Suppressor macrophage (primary cell): Measurements from ENCODE around the gene TEX22.

Source experiments
- DNase-seq, 4 experiments: peaks; one replicate each; pipeline ENCODE4 v3.0.0-alpha.2; 2020 to 2022

The TEX22 gene

DNA sequence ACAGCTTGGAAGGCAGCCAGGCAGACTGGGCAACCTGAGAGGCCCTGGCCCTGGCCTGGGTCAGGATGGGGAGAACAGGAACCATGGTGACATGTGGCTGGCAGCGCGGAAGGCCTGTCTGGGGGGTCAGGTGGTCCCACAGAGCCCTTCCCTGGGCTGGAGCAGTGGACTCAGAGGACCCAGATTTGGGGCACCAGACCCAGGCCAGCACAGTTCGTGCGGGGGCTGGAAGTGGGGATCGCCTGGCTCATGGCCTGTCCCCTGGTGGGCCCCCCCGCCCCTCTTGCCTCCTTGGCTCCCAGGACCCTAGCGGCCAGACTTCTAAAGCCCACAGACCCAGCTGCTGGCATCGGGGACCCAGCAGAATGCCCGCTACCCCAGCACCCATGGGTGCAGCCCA lies 42.7 kb downstream of the TEX22 start:
- DNase-seq = no peak

DNA sequence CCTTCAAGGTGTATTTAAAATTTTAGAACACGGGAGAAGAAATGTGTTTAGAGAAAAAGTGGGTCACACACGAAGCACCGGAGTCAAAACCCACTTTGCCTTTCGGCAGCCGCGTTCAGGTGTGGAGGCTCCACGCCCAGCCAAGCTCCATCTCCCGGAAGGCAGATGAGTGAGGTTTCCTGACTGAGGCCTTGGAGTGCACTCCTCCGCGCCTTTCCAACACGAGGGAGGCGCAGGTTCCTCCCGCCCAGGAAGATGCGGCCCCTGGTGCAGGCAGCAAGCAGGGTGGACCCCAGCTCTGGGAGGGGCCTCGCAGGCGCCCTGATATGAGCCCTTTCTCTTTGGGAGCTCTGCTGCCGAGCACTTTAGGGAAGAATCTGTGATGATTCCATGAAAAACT lies 43.8 kb downstream of the TEX22 start:
- DNase-seq = no peak

DNA sequence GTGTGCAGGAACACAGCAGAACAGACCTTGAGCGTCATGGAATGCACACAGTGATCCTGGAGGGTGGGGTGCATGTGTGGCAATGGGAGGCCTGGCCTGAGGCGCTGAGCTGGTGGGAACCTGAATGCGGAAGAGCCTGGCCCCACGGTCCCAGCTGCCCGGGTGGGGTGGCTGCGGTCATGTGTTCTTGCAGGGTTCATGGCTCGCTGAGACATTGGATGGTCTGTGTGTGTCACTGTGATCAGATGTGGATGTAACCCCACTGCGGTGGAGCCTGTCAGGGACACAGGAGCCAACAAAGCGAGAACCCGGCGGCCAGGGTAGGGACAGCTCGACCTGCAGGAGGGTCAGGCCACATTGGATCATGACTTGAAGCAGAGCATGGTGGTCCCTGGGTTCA lies 44.5 kb downstream of the TEX22 start:
- no peak for DNase-seq

DNA sequence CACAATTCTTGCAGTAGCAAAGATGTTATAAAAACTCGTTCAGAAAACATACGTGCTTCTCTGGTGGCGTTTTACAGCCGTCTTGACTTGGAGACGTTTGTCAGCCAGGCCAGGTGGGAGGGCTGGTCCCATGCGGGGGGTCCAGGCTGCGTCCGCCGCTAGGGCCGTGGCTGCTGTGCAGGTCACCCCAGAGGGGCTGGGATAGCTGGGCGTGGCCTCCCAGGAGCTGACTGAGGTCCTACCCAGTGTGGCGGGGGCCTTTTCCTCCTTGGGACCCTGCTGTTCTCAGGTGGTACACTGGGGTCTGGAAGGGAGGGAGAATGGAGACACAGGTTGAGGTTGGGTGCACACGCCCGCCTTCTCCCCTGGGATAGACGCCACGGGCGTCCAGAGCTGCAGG lies 46.5 kb downstream of the TEX22 start:
- no peak for DNase-seq

DNA sequence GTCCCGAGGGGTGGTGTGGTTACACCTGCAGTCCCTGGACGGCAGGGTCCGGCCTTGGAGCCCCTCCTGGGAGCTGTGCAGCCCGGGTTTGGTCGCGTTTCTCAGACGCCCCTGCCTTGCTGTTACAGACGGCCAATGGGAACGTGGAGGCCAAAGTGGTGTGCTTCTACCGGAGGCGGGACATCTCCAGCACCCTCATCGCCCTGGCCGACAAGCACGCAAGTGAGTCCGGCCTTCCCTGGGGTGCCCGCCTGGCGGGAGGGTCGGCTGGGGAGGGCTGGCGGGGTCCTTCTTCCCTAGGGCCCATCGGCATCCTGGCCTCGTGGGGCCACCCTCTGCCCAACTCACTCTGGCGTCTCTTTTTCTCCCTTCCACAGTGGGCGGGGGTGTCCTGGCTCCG lies 47.0 kb downstream of the TEX22 start:
- no peak for DNase-seq

DNA sequence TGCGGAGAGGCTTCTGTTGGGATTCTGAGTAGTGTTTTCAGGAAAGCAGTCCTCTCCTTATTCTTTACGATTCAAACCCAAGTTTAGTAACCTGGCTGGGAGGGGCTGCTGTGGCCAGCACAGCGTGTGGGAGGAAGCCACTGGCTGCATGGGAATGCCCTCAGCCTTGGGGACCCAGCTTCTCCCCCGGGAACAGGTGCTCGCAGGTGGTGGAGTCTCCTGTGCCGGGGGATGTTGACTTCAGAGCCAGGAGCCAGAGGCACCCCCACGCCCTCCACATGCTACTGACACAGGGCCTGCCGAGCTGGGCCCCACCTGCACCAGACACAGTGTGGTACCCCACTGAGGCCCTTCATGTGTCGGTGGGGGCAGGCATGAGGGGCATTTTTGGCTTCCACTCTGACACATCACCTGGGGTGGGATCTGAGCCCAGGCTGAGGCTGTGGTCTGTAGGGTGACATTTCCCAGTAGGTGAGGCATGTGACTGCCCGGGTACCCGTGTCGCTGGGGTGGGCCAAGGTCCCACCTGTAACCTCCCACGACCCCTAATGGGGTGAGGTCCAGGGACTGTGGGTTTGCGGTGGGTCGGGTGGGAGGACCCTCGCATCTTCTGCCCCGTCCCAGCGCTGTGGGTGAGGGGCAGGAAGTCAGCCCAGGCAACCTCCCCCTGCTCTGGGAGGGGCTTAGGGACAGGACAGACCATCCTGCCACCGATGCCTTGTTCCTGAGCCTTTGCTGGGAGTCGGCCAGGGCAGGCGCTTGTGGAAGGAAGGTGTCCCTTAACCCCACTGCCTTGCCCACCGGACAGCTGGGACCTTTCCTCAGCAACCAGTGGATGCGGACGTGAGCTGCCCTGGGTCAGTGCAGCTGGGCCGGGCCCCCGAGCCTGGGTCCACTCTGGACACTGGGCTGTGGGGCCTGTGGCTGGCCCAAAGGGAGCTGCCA lies 47.8 kb downstream of the TEX22 start:
- no peak for DNase-seq

DNA sequence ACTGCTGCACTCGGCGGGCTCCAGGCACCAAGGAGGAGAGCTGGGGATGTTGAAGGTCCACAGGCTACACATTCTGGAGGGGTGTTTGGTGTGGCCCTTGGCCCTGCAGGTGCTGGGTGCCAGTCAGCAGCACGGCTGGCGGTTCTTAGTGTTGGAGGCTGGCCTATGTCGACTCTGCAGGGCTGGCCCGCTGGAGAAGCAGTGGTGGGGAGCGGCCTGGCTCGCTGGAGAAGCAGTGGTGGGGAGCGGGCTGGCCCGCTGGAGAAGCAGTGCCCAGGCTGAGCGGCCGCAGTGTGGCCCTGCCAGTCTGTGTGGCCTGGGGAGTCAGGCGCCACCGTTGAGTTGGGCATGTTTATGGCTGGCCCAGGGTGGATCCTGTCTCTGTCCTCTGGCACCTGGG lies 48.6 kb downstream of the TEX22 start:
- DNase-seq = no peak

DNA sequence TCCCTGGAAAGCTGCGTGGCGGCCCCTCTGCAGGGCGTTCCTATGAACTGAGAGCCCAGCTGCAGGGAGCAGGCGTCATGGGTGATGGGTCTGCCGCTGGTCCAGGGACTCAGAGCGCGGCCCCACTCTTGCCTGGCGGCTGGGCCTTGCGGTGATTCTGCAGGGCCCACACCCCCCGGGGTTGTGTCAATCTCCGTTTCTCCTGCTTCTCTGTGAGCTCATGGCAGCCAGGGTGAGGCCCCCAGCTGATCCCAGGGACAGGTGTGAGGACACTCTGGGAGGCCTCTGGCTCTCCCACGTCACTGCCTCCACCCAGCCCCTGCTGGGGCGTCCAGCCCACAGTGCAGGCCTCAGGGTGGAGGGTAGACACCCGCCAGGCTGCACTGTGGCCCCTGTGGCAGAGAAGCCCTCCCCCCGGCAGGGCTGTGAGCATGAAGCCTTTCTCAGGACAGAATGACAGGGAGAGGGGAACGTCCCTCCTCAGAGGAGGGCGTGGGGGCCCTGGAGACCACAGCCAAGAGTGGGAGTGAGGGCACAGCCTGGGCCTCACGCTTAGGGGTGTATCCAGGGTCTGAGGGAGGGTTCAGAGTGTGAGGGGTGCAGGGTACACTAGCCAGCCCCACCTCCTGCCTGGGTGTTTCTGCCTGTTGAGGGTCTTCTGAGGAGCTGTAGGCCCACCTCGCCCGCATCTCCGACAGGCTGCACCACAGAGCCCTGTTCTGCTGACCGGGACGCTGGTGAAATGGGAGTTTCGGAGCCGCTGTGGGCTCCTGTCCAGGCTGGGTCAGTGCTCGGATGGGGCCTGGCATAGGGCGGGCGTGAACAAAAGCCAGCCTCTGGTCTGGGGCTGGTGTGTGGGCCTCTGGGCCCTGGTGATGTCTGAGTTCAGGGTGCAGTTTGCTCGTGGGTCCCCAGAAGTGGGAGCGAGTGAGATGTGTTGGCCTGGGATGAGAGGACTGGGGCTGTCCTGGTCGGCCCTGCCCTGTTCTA lies 49.6 kb downstream of the TEX22 start:
- DNase-seq = no peak

DNA sequence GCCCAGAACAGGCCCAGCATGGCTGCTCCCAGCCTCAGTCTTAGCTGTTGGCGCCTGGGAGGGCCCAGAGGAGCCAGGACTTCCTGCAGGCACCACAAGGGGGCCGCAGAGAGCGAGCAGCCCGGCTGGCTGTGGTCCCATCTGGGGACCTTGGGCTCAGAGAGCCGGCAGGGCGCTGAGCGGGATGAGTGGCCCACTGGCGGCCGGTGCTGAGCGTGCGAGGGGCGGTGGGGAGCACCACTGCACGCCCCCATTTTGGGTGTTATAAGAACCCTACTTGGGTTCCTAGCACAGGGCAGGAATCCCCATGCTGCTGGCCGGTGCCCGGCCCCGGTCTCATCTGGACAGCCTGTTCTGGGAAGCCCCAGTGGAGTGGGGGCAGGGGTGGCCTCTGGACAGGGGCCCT lies 50.4 kb downstream of the TEX22 start:
- peak; percentile 51 to 73 (median 60) for DNase-seq

DNA sequence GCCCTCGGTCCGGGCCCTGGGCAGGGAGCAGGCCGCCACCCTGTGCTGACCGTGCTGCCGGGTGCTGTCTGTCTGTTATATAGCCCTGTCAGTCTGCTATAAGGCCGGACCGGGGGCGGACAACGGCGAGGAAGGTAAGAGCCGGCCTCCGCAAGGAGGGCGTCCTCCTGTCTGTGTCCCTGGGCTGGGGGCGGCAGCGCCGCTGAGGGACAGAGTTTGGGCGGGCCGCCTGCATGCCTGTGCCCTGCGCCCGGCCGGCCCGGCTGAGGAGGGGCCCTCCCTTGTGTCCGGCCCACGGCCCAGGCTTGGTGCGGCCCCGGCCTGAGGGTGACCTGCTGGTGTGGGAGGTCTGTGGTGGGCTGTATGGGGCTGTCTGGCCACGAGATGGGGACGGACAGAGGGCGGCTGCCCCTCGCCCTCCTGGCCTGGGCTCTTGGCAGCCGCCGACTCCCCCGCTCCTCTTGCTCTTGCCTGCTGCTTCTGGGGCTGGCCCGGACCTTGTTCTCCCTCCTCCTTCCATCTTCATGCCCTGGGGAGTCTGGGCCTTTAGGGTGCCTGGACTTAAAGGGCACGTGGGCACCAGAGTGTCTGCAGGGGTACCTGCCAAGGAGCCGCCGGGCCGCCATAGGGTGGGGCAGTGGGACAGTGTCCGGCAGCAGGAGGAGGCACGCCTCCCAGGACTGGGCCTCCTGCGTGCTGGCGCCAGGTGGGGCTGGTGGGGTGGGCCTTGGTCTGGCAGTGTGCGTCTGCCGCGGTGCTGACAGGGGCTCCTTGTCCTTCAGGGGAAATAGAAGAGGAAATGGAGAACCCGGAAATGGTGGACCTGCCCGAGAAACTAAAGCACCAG lies 51.2 kb downstream of the TEX22 start:
- DNase-seq = no peak

DNA sequence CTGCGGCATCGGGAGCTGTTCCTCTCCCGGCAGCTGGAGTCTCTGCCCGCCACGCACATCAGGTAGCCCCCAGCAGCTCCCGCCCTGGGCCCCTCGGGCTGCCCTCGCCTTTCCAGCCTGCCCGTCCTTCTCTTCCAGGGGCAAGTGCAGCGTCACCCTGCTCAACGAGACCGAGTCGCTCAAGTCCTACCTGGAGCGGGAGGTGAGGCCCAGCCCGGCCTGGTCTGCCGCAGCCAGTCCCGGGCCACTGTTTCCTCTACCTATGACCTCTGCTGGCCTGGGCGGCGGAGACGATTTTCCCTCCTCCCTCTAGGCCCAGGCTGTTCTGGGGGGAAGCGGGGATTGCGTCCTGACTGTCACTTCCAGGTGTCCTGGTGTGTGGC lies 51.8 kb downstream of the TEX22 start:
- no peak for DNase-seq

DNA sequence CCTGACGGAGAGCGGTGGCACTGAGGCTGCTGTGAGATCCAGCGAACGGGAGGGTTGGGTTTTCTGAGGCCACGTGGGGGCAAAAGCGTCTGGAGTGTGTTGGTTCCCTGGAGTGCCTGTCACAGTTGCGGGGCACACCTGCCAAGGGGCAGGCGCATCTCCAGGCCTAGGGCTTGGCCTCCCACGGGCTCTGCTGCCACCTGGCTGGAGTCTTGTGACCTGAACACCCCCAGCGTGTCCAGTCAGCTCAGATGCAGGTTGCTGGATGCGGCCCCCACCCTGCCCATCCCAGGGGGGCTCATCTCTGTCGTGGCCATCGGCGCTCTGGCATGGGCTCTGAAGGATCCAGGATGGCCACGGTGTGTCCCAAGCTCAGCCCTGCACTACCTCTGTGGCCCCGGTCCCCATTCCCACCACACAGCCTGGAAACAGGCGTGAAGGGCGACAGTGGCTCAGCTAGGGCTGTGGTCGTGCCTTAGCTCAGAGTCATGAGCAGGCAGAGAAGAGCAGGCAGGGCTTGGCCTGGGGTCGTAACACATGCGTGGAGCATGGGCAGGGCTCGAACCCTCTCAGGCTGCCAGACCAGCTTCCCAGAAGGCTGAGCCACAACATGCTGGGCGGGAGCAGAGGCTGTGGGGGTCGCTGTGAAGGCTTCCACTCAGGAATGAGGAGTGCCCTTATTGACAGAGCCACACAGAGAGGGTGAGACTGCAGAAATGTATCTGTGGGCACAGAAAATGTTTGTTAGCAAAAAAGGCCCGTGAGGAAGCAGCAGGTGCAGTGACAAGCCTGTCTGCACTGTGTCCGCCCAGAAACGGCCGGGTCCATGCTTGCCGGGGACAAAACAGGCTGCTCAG lies 52.8 kb downstream of the TEX22 start:
- no peak for DNase-seq

DNA sequence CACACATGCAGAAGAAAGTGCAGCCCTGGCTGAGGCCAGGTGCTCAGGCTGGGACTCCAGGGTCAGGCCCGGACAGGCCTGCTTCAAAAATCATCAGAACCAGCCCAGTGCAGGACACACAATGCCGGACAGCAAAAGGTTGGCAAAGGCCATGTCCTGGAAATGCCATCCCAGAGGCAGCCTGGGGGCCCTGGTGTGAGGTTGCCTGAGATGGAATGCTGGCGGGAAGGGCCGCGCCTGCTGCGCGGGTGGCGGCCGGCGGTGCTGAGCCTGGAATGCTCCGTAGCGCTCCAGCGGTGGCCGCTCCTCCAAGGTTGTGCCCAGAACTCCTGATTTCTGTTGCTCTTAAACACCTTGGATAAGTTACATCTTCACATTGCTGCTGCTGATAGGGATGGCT lies 54.6 kb downstream of the TEX22 start:
- no peak for DNase-seq

DNA sequence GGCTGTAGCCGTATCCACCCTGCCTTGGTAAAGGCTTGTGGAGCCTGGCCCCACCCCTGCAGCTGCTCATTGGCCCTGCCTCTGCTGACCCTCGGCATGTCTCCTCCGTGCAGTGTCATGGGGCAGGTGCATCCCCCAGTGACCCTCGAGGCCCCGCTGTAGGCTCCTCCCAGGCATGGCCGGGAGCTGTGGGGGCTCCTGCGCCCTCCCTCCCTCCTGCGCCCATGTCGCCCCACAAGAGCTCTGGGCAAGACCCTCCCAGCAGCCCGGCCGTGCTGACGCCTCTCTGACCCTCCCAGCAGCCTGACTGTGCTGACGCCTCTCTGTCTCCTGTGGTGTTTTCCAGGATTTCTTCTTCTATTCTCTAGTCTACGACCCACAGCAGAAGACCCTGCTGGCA lies 55.5 kb downstream of the TEX22 start:
- no peak for DNase-seq

DNA sequence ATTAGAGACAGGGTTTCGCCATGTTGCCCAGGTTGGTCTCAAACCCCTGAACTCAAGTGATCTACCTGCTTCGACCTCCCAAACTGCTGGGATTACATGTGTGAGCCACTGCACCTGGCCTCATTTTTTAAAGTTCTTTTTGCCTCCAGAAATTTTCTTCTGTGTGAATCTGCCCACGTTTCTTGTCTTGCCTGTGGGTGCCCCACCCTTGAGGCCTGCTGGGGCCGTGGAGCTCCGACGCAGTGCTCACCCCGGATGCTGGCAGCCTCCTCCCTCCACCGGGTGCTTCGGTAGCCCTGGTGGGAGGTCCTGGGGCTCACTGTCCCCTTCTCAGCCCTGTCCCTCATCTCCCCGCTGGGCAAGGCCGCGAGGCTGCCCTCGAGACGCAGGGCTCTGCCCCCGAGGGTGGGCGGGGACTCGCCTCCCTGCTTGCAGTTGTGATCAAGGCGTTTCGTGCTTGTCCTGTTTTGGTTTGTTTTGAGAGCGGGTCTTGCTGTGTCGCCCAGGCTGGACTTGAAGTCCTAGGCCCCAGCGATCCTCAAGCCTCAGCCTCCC lies 56.8 kb downstream of the TEX22 start:
- DNase-seq = no peak

DNA sequence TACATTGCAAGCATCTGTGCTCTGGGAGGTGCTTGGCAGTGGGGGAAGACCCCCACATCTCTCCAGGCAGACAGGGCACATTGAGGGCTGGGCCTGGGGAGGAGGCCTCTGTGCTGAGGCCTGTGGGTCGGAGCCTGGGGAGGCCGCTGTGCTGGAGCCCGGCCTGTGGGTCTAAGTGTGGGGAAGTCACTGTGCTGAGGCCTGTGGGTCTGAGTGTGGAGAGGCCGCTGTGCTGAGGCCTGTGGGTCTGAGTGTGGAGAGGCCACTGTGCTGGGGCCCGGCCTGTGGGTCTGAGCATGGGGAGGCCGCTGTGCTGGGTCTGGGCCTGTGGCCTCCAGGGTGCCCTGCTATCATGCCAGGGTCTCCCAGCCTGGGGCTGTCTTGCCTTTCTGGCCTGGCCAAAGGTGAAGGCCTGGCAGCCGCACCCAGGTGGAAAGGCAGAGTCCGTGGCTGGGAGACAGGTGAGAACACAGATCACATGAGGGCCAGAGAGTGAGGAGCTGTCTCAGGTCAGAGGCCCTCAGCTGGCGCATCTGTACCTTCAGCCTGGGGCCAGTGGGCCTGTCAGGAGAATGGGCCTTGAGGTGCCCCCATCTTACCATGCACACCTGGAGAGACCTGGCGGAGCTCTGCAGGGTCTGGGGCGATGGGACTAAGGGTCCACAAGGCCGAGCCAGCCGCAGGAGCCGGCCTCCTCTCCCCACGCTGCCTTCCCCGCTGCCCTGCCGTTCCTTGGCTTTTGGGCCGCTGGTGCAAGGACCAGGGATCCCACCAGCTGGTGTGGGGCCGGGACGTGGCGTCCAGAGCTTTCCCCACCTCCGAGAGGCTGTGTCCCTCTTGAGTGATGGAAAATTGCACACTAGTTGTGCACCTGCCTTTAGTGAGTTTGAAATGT lies 57.7 kb downstream of the TEX22 start:
- DNase-seq = no peak

DNA sequence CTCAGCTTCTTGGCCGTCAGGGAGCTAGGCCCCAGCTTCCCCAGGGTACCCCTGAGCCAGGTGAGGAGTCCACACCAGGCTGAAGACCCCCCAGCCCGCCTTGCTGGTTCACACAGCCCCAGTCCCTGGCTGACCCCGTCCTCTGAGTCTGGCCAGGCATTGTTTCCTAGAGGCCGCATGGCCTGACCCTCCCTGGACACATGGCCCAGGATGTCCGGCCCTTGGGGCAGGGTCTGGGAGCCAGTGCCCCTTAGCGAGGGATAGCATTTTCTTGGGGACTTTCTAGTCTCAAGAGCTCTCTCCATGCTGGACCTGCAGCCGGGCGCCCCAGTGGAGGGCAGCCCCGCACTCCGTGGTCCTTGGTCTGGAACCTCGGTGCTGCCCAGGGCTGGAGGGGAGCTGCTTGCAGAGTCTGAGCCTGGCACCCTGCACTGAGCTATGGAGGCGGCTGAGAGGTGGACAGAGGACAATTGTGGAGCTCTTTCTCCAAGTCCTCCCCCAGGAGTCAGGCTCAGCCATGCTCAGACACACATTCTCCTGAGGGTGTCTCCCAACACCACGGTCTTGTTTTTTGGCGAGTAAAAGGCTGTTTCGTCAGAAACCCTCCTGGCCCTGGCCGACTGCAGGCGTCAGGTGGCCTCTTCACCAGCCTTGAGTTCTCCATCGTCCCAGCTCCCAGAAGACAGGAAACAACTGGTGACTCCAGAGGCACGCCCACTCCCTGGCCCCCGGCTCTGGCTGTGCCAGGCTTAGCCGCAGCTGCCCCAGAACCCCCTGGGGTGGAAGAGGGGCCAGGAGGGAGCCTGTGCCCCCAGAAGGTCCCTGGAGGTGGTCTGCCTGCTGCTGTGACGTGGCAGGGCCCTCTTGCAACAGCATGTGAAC lies 58.6 kb downstream of the TEX22 start:
- no peak for DNase-seq

DNA sequence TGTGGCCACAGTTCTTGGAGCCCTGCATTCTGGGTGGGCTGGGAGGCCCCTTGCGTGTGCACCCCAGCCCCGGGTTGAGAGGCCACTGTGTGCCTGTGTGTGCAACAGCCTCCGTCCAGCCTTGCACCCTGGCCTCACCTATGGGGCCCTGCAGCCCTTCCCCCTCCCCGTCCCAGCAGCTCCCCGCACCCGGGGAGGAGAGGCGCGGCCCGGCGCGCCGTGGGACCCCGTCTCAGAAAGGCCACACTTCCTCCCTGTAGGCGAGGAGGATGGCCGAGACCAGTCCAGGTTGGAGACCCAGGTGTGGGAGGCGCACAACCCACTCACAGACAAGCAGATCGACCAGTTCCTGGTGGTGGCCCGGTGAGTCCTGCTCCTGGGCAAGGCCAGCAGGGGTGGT lies 59.7 kb downstream of the TEX22 start:
- no peak for DNase-seq

DNA sequence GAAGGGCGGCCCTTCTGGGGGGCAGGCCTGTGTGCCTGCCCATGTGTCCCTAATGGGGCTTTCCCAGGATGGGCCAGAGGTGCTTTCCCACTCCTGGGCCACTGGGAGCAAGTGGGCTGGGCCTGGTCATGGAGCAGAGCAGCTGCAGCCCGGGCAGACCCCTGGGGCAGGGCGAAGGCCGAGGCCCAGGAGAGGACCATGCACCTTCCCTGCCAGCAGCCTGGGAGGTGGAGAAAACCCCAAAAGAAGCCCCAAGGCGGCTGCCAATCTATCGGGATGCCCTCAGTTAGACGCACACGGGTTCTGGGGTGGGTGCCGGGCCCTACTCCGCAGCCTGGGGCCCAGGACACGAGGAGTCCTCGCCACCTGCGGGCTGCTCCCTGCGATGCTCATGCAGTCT lies 60.2 kb downstream of the TEX22 start:
- no peak for DNase-seq
